Upper lobe of left lung (tissue), 4 donors: ENCODE results near the gene GPD1L.
A peak's percentile ranks its signal among the peaks of the same experiment; 100 is the strongest.

Source experiments
- EP300 ChIP-seq, 4 donors: sonication (generic); formaldehyde crosslinking; IDR thresholded peaks; one replicate each; pipeline ENCODE4 v1.5.1; 2017; ENCODE audit warnings: antibody characterized with exemption in 4 of 4, control low read depth in 2 of 4
- POLR2A ChIP-seq, 4 donors: fragments of 450-650 bp; IDR thresholded peaks; one replicate each; pipeline ENCODE4 v1.5.1; 2016 to 2017; ENCODE audit warnings: antibody characterized with exemption in 4 of 4, mild to moderate bottlenecking in 2 of 4
- POLR2AphosphoS5 ChIP-seq, 2 donors: sonication (generic); formaldehyde crosslinking; IDR thresholded peaks; one replicate each; pipeline ENCODE4 v1.5.1; 2017; ENCODE audit warnings: antibody characterized with exemption in 2 of 2
- TF ChIP-seq, protein P1 (sequence below), 6 experiments: fragments of 450-650 bp in 4 of 6; fragments of 200-600 bp in 2 of 6; sonication (generic) in 2 of 6; IDR thresholded peaks; one replicate each; pipeline ENCODE4 v1.5.1; 2016 to 2019; ENCODE audit warnings: antibody characterized with exemption in 6 of 6

DNA sequence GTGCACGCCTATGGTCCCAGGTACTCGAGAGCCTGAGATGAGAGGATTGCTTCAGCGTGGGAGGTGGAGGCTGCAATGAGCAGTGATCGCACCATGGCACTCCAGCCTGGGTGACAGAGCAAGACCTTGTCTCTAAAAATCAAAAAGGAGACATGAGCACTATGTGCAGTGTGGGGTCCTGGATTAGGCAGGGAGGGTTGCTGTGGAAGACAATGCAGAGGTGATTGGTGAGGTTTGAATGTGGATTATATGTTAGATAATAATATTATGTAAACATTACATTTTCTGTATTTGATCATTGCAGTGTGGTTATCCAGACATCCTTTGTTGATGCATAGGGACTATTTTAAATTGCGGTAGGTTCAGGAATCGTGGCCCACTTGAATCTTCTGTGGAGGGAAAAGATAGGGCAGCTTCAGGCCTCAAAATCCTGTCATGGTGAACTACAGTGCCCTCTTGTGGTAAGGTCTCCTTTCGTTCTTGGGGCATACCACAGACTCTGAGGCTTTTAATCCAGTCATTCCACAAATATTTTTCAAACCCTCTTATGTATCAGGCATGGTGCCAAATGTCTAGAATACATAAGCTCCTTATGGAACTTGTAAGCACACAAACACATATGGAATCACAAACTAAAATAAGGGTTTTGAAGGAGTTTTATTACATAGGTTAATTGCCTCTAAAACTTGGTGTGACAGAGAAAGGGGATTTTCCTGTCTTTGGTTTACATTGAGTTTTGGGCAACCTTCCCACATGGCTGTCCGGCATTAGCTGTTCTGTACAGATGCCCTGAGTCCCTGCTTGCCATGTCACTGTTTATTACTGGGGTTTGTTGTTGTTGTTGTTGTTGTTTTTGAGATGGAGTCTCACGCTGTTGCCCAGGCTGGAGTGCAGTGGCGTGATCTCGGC is 37.7 kb downstream of the GPD1L start:
- TF ChIP-seq POLR2A (IDR thresholded peaks at IDR 0.05): no peak
- no peak for TF ChIP-seq EP300 (IDR thresholded peaks at IDR 0.05)
- TF ChIP-seq, protein P1, sequence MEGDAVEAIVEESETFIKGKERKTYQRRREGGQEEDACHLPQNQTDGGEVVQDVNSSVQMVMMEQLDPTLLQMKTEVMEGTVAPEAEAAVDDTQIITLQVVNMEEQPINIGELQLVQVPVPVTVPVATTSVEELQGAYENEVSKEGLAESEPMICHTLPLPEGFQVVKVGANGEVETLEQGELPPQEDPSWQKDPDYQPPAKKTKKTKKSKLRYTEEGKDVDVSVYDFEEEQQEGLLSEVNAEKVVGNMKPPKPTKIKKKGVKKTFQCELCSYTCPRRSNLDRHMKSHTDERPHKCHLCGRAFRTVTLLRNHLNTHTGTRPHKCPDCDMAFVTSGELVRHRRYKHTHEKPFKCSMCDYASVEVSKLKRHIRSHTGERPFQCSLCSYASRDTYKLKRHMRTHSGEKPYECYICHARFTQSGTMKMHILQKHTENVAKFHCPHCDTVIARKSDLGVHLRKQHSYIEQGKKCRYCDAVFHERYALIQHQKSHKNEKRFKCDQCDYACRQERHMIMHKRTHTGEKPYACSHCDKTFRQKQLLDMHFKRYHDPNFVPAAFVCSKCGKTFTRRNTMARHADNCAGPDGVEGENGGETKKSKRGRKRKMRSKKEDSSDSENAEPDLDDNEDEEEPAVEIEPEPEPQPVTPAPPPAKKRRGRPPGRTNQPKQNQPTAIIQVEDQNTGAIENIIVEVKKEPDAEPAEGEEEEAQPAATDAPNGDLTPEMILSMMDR (IDR thresholded peaks at IDR 0.05): peak; percentile 62 to 82 (median 76)
- no peak for TF ChIP-seq POLR2AphosphoS5 (IDR thresholded peaks at IDR 0.05)
